Adrenal gland (tissue), 12 donors: ENCODE data around the gene INTS3. TPM values are rescaled to one million over a fixed set of nuclear protein-coding genes. Genes with fewer than 3 reads are reported as not detected.

Experiments
- DNase-seq, 7 donors: peaks; one replicate each; pipeline ENCODE4 v3.0.0-alpha.2; 2019 to 2020
- H3K27ac ChIP-seq, 5 donors: fragments of 200-600 bp; sonication (generic) in 4 of 5; 1 replicate in 3 of 5; 2 replicates in 2 of 5; pipeline versions ENCODE4 v1.5.1 to v1.8.0; 2016 to 2020; ENCODE audit warnings: mild to moderate bottlenecking in 1 of 5
- H3K27me3 ChIP-seq: fragments of 200-600 bp; 2 replicates; pipeline ENCODE4 v1.8.0; 2021
- H3K36me3 ChIP-seq, 2 donors: fragments of 200-600 bp; replicated peaks in 1 of 2; 1 replicate in 1 of 2; 2 replicates in 1 of 2; pipeline versions ENCODE4 v1.5.1 to v1.8.0; 2018 to 2022
- H3K4me1 ChIP-seq, 2 donors: fragments of 200-600 bp; replicated peaks in 1 of 2; 1 replicate in 1 of 2; 2 replicates in 1 of 2; pipeline versions ENCODE4 v1.5.1 to v1.8.0; 2018 to 2021
- H3K4me3 ChIP-seq, 4 donors: fragments of 200-600 bp; sonication (generic) in 3 of 4; one replicate each; pipeline ENCODE4 v1.5.1; 2016 to 2018
- H3K9me3 ChIP-seq, 3 donors: fragments of 200-600 bp; sonication (generic) in 1 of 3; replicated peaks in 1 of 3; 1 replicate in 2 of 3; 2 replicates in 1 of 3; pipeline versions ENCODE4 v1.5.1 to v1.8.0; 2016 to 2021
- POLR2A ChIP-seq, 2 donors: fragments of 450-650 bp; IDR thresholded peaks; one replicate each; pipeline ENCODE4 v1.6.1; 2017; ENCODE audit warnings: antibody characterized with exemption in 2 of 2, mild to moderate bottlenecking in 2 of 2, moderate library complexity in 1 of 2
- WGBS, 4 donors: extraction: QIAGEN DNeasy Blood & Tissue Kit in 2 of 4; methylation state at CpG; one replicate each; pipeline versions ENCODE4 v1.1.5 to v1.1.7; 2013 to 2017; 5-methylcytosine and 5-hydroxymethylcytosine counted together
- intact Hi-C, 2 donors: fragments of 100-400 bp; cut with DNase I; formaldehyde crosslinking; loops; one replicate each; pipeline versions ENCODE4 v1.14.1 to v1.15.0; 2022 to 2023
- polyA plus RNA-seq, 3 donors: library from polyadenylated mRNA; stranded (reverse); fragments of 200-250 nt in 2 of 3; fragments of 350-450 nt in 1 of 3; fragmentation: Illumina TruSeq in 1 of 3; extraction: RNeasy Lipid Tissue Mini Kit (QIAGEN cat#74804) in 1 of 3; gene quantifications; one replicate each; pipeline ENCODE4 v1.2.3, GENCODE V29; 2013 to 2014
- total RNA-seq, 9 donors: library from RNA; depleted of rRNA in 4 of 9; stranded (reverse); fragments of >200 nt in 4 of 9; fragments of 120-200 nt in 1 of 9; fragmentation: NEBNext Ultra II Directional in 1 of 9; extraction: Animal tissue kit (Norgen Biotek cat#: 25700) in 1 of 9; gene quantifications; one replicate each; pipeline versions ENCODE4 v1.1.0 to v1.2.4, GENCODE V29; 2013 to 2023
- TF ChIP-seq, protein P1 (sequence below), 6 experiments: fragments of 450-650 bp in 4 of 6; fragments of 200-600 bp in 2 of 6; sonication (generic) in 1 of 6; IDR thresholded peaks; 1 replicate in 5 of 6; 2 replicates in 1 of 6; pipeline versions ENCODE4 v1.5.1 to v1.8.0; 2016 to 2021; ENCODE audit warnings: antibody characterized with exemption in 6 of 6, mild to moderate bottlenecking in 2 of 6, moderate library complexity in 1 of 6
- donor health status: healthy with polysubstance abuse.
- donor health status: Bipolar disorder and iron deficiency.
- donor health status: DM: yes; HTN: yes; CAD: no.
- donor health status: DM: no; HTN: no; CAD: no.
- donor health status: DM: no; HTN: no; CAD: no.
- donor health status: DM: yes; HTN: yes; CAD: no.

Gene INTS3
- total and polyA plus RNA-seq, 12 donors, result 40.7 to 148 (median 61.2) TPM

DNA sequence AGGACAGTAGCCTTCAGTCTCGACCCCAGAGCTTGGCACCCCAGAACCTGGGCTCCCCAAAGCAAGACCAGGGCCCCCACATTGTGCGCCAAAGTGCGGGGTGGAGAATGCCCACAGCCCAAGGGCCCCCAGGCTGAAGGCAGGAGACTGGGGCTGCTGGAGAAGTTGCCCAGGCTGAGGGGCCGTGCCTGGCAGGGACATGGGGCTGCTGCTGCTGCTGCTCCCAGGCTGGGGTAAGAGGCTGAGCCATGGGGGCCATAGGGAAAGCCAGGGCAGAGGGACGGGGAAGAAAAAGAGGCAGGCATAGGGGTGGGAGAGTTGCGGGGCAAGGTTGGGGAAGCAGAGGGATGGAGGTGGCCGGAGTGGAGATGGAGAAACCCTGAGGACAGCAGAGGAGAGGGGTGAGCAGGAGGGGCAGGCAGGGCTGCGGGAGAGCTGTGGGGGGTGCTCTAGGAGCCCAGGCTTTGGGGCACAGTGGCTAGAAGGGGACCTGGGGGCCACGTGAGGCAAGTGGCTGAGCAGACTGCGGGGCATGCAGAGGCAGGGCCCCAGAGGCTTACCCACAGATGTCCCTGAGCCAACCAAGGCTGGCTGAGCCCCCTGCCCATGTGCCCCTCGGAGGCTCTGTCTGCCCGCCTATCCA is 66.2 kb downstream of the INTS3 start:
- 73 to 86% (median 80%) methylated on average over 9 to 12 of the region's 12 CpGs for WGBS, 4 donors

DNA sequence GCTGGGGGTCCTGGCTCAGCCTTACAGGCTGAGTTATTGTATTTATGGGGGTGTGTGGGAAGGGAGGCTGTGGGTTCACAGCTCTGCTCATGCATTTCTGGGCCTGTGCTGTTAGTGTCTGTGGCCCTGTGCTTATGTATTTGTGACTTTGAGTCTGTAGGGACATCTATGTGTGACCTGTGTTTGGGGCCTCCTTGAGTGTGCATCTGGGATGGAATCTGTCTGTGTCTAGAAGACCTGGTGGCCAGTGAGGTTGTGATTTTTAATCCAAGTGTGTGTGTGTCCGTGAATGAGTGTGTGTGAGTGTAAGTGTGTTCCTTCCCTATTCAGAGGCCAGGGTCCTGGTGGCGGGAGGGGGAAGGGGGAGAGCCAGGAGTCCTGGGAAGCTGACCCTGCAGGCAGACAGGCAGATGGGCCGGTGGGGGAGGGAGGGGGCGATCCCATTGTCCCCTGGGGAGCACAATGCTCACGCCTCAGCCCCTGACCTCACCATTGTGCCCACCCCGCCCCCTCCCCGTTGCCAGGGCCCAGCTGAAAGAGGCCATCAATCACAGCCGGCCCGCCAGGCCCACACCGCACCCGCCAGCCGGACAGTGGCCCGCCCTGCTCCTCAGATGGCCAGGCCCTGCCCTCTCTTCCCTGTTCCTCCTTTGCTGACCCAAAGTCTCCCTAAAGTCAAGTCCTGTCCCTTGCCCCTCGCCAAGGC is 66.9 kb downstream of the INTS3 start:
- intact Hi-C loops, result loop anchor here (5.0 to 10.0 kb wide), 2 partner anchors 150 to 193 kb away; partner anchors contain the start of genes DENND4B (in 2 of the 2) and RAB13 (in 2 of the 2)
- DNase-seq, result peak in 2 of 7 donors; percentile 11 to 46
- 46 to 66% (median 49%) methylated on average over 5 to 14 of the region's 14 CpGs; no CpG with 5 or more reads in 1 of the 4 donors for WGBS, 4 donors

More for the DNA sequence above, 66.2 kb downstream of the INTS3 start:
- no peak overlapping the region for H3K27ac ChIP-seq
- TF ChIP-seq, protein P1, sequence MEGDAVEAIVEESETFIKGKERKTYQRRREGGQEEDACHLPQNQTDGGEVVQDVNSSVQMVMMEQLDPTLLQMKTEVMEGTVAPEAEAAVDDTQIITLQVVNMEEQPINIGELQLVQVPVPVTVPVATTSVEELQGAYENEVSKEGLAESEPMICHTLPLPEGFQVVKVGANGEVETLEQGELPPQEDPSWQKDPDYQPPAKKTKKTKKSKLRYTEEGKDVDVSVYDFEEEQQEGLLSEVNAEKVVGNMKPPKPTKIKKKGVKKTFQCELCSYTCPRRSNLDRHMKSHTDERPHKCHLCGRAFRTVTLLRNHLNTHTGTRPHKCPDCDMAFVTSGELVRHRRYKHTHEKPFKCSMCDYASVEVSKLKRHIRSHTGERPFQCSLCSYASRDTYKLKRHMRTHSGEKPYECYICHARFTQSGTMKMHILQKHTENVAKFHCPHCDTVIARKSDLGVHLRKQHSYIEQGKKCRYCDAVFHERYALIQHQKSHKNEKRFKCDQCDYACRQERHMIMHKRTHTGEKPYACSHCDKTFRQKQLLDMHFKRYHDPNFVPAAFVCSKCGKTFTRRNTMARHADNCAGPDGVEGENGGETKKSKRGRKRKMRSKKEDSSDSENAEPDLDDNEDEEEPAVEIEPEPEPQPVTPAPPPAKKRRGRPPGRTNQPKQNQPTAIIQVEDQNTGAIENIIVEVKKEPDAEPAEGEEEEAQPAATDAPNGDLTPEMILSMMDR (IDR thresholded peaks at IDR 0.05), result no peak
- no peak for TF ChIP-seq POLR2A (IDR thresholded peaks at IDR 0.05)
- no peaks in the 10 kb centered on the region for H3K36me3 ChIP-seq
- DNase-seq, result no peak
- no peaks in the 10 kb centered on the region for H3K9me3 ChIP-seq
- intact Hi-C loops, result loop anchor here (10.0 kb wide), 1 partner anchor 151 kb away; the partner anchor contains the start of gene DENND4B (in 2 of the 2)
- no peaks in the 10 kb centered on the region for H3K27me3 ChIP-seq
- H3K4me3 ChIP-seq, result no peak overlapping the region
- peaks cover 0 to 18% of the 10 kb centered on the region in 2 donors for H3K4me1 ChIP-seq

DNA sequence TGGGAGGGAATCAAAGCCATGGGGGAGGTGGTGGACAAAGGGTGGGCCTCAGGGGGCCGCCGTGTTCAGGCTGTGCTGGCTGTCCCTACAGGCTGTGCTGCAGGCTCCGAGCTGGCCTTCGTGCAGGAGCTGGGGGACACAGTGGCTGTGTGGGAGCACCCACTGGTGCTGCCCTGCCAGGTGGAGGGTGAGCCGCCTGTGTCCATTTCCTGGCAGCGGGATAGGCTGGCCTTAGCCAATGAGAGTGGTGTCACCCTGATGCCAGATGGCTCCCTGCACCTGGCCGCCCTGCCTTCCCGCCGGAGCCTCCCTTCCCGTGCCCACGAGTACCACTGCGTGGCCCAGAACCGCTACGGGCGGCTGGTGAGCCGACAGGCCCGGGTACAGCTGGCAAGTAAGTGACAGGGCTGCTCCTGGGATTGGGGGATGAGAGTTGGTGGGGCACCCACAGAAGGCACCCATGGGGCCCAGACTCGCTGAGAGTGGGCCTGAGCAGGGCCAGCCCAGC is 67.5 kb downstream of the INTS3 start:
- no peak overlapping the region for H3K4me3 ChIP-seq

More for the DNA sequence above, 66.9 kb downstream of the INTS3 start:
- H3K4me3 ChIP-seq, result no peak overlapping the region
- no peak for TF ChIP-seq POLR2A (IDR thresholded peaks at IDR 0.05)
- TF ChIP-seq, protein P1 (IDR thresholded peaks at IDR 0.05), result no peak
- no peaks in the 10 kb centered on the region for H3K27me3 ChIP-seq
- H3K4me1 ChIP-seq, result peaks cover 0 to 14% of the 10 kb centered on the region in 2 donors
- H3K27ac ChIP-seq, result no peak overlapping the region
- H3K9me3 ChIP-seq, result no peaks in the 10 kb centered on the region
- no peaks in the 10 kb centered on the region for H3K36me3 ChIP-seq

More for the DNA sequence above, 67.5 kb downstream of the INTS3 start:
- intact Hi-C loops, result loop anchor here (5.0 to 10.0 kb wide), 2 partner anchors 149 to 192 kb away; partner anchors contain the start of genes DENND4B (in 2 of the 2) and RAB13 (in 2 of the 2)
- Histone ChIP-seq H3K27me3 (no peaks in the 10 kb centered on the region), H3K4me1 (peaks cover 0 to 8% of the 10 kb centered on the region in 2 donors), H3K36me3 (no peaks in the 10 kb centered on the region), H3K27ac (no peak overlapping the region), H3K9me3 (no peaks in the 10 kb centered on the region)
- TF ChIP-seq, protein P1 (IDR thresholded peaks at IDR 0.05), result no peak
- no peak for TF ChIP-seq POLR2A (IDR thresholded peaks at IDR 0.05)
- peak in 1 of 7 donors; percentile 46 for DNase-seq
- WGBS, 4 donors, result 68 to 100% (median 79%) methylated on average over 2 to 18 of the region's 18 CpGs
